ENCODE results near the gene CDK5. TPM values are rescaled to one million over a fixed set of nuclear protein-coding genes. Genes with fewer than 3 reads are reported as not detected.

CDK5 gene
- total and polyA plus RNA-seq, 9 of the 15 experiments (the other 6 are each of a cell fraction or from before 2014, with no cell fraction given), result 3.2 to 38.0 (median 27.5) TPM

DNA sequence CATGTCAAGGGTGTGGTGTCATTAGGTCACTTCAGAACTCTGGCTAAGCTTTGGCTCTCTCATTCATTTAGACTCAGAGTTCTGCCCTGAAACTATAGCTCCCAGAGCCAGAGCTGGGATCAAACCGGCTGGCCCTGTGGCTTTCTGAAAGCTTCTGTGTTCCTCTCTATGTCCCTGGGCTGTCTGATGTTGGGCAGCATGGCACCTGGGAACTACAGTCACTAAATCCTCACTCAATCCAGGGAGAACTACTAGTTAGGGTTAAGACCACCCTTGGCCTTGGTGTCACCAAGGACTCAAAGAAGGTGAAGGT lies 46.6 kb downstream of the CDK5 start (continued):
- TF ChIP-seq, protein P1, sequence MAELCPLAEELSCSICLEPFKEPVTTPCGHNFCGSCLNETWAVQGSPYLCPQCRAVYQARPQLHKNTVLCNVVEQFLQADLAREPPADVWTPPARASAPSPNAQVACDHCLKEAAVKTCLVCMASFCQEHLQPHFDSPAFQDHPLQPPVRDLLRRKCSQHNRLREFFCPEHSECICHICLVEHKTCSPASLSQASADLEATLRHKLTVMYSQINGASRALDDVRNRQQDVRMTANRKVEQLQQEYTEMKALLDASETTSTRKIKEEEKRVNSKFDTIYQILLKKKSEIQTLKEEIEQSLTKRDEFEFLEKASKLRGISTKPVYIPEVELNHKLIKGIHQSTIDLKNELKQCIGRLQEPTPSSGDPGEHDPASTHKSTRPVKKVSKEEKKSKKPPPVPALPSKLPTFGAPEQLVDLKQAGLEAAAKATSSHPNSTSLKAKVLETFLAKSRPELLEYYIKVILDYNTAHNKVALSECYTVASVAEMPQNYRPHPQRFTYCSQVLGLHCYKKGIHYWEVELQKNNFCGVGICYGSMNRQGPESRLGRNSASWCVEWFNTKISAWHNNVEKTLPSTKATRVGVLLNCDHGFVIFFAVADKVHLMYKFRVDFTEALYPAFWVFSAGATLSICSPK (IDR thresholded peaks at IDR 0.05; ENCODE audit: borderline replicate concordance), result no peak
- TF ChIP-seq MLLT1 (IDR thresholded peaks at IDR 0.05) (no peak), TRIM24 (IDR thresholded peaks at IDR 0.05) (no peak), NR2C1 (IDR thresholded peaks at IDR 0.05) (no peak), NR2C1 (tag; IDR thresholded peaks at IDR 0.05) (0 out of 2 replicates have a peak, but pooled peaks have one; percentile 5), ZKSCAN3 (CRISPR knock-in tag; IDR thresholded peaks at IDR 0.05) (no peak), THRB (CRISPR knock-in tag; conservative IDR thresholded peaks at IDR 0.05) (no peak), ASH1L (IDR thresholded peaks at IDR 0.05; ENCODE audit: borderline replicate concordance, low read depth, partially characterized antibody) (no peak), PHF21A (IDR thresholded peaks at IDR 0.05; ENCODE audit: borderline replicate concordance, low read depth) (no peak), TBL1XR1 (IDR thresholded peaks at IDR 0.05; ENCODE audit: low read length in 2 of 2) (no peak), RFX1 (IDR thresholded peaks at IDR 0.05) (no peak), SOX6 (IDR thresholded peaks at IDR 0.05) (no peak), ZNF384 (IDR thresholded peaks at IDR 0.05; ENCODE audit: low read depth, low read length) (no peak), CREM (IDR thresholded peaks at IDR 0.05; ENCODE audit: low read depth) (no peak), L3MBTL2 (IDR thresholded peaks at IDR 0.05) (0 out of 2 replicates have a peak, but pooled peaks have one; percentile 2), ZNF75A (CRISPR knock-in tag; IDR thresholded peaks at IDR 0.05) (no peak)
- TF ChIP-seq, protein P2, sequence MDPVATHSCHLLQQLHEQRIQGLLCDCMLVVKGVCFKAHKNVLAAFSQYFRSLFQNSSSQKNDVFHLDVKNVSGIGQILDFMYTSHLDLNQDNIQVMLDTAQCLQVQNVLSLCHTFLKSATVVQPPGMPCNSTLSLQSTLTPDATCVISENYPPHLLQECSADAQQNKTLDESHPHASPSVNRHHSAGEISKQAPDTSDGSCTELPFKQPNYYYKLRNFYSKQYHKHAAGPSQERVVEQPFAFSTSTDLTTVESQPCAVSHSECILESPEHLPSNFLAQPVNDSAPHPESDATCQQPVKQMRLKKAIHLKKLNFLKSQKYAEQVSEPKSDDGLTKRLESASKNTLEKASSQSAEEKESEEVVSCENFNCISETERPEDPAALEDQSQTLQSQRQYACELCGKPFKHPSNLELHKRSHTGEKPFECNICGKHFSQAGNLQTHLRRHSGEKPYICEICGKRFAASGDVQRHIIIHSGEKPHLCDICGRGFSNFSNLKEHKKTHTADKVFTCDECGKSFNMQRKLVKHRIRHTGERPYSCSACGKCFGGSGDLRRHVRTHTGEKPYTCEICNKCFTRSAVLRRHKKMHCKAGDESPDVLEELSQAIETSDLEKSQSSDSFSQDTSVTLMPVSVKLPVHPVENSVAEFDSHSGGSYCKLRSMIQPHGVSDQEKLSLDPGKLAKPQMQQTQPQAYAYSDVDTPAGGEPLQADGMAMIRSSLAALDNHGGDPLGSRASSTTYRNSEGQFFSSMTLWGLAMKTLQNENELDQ (CRISPR knock-in tag; IDR thresholded peaks at IDR 0.05; ENCODE audit: borderline replicate concordance), result no peak
- TF ChIP-seq, protein P3, sequence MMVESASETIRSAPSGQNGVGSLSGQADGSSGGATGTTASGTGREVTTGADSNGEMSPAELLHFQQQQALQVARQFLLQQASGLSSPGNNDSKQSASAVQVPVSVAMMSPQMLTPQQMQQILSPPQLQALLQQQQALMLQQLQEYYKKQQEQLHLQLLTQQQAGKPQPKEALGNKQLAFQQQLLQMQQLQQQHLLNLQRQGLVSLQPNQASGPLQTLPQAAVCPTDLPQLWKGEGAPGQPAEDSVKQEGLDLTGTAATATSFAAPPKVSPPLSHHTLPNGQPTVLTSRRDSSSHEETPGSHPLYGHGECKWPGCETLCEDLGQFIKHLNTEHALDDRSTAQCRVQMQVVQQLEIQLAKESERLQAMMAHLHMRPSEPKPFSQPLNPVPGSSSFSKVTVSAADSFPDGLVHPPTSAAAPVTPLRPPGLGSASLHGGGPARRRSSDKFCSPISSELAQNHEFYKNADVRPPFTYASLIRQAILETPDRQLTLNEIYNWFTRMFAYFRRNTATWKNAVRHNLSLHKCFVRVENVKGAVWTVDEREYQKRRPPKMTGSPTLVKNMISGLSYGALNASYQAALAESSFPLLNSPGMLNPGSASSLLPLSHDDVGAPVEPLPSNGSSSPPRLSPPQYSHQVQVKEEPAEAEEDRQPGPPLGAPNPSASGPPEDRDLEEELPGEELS (CRISPR knock-in tag; IDR thresholded peaks at IDR 0.05; ENCODE audit: borderline replicate concordance), result no peak
- TF ChIP-seq, protein P4, sequence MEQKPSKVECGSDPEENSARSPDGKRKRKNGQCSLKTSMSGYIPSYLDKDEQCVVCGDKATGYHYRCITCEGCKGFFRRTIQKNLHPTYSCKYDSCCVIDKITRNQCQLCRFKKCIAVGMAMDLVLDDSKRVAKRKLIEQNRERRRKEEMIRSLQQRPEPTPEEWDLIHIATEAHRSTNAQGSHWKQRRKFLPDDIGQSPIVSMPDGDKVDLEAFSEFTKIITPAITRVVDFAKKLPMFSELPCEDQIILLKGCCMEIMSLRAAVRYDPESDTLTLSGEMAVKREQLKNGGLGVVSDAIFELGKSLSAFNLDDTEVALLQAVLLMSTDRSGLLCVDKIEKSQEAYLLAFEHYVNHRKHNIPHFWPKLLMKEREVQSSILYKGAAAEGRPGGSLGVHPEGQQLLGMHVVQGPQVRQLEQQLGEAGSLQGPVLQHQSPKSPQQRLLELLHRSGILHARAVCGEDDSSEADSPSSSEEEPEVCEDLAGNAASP (IDR thresholded peaks at IDR 0.05), result no peak

All from K562 (cell line).